Measurements from ENCODE around the gene TNFSF8. TPM values are rescaled to one million over a fixed set of nuclear protein-coding genes. Genes with fewer than 3 reads are reported as not detected.

TNFSF8 gene
- total and polyA plus RNA-seq, 2 of the 4 experiments (the other 2 are of a cell fraction) = not detected

DNA sequence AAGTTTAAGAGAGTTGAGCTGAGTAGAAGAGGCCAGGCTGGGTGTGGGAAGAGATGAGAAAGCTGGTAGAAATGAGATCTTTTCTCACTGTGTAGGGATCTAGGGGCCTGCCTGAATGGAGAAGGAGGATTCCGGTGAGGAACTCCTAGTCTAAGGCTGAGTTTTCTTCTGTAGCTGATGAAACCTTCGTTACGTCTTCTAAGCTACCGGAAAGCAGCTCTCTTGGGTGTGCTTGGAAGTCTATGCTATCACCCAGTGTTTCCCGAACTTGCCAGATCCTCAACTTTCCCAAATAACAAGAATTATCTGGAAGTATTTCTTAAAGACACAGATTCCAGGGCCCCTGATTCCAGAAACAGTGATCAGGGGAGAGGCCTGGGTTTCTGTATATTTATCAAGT, 69.1 kb downstream of the TNFSF8 start:
- Histone ChIP-seq H2BK20ac (ENCODE audit: low read depth, low read length) (no peak overlapping the region), H4K5ac (ENCODE audit: low read depth, low read length) (no peak overlapping the region; the same call in 1 of the 2 replicates), H3K23ac (ENCODE audit: low read depth, low read length) (no peak overlapping the region), H2BK5ac (ENCODE audit: low read depth, low read length, poor library complexity, severe bottlenecking) (no peak overlapping the region), H3K18ac (ENCODE audit: low read depth, low read length) (peak overlapping the region; percentile 62; the same call in 1 of the 2 replicates), H2BK15ac (ENCODE audit: low read depth, low read length) (0 out of 3 replicates have a peak overlapping the region, but pooled peaks have one; percentile 20), H3K9me1 (ENCODE audit: insufficient read depth, low read length) (no peaks in the 10 kb centered on the region), H2AK9ac (replicated peaks; ENCODE audit: low read depth, low read length, poor library complexity) (no peak overlapping the region), H3K4ac (ENCODE audit: low read depth, low read length) (no peak overlapping the region), H3K4me2 (ENCODE audit: low read depth, low read length) (no peak overlapping the region), H3K27ac (ENCODE audit: insufficient read depth, low read length) (no peak overlapping the region), H3K9ac (ENCODE audit: low read depth, low read length) (no peak overlapping the region), H4K91ac (ENCODE audit: insufficient read depth, low read depth, low read length) (no peak overlapping the region), H2AK5ac (ENCODE audit: low read depth, low read length) (no peak overlapping the region), H3K79me1 (ENCODE audit: low read depth in 1 of 2, low read length in 2 of 2) (no peaks in the 10 kb centered on the region), H3K9me3 (ENCODE audit: control insufficient read depth, insufficient read depth, low read length) (no peaks in the 10 kb centered on the region), H2BK120ac (ENCODE audit: low read depth, low read length) (no peak overlapping the region), H3K4me1 (ENCODE audit: control insufficient read depth, insufficient read depth, low read length) (peaks cover 3% of the 10 kb centered on the region), H3K14ac (replicated peaks; ENCODE audit: low read depth, low read length) (no peak overlapping the region), H3K56ac (ENCODE audit: extremely low read depth, insufficient read depth, low read length) (no peak overlapping the region), H4K20me1 (ENCODE audit: insufficient read depth, low read length) (no peaks in the 10 kb centered on the region), H2AFZ (replicated peaks; ENCODE audit: low read length, poor library complexity) (no peak overlapping the region), H3K36me3 (ENCODE audit: control insufficient read depth, insufficient read depth, low read length) (no peaks in the 10 kb centered on the region), H3K4me3 (ENCODE audit: insufficient read depth, low read depth, low read length) (no peak overlapping the region), H4K8ac (ENCODE audit: low read depth in 2 of 2, low read length in 2 of 2) (no peak overlapping the region), H3K27me3 (ENCODE audit: control insufficient read depth, insufficient read depth, low read length) (no peaks in the 10 kb centered on the region)
- WGBS, 2 experiments (ENCODE audit: extremely low coverage in 2 of 2, insufficient read length in 1 of 2) = no CpG with 5 or more reads among the region's 5 CpGs
- dilution Hi-C loops (cut with HindIII; ENCODE audit: low sequenced_read_pairs, unreplicated experiment) (no loop called here), in situ Hi-C loops (cut with MboI; ENCODE audit: low sequenced_read_pairs) (no loop called here), intact Hi-C loops (cut with micrococcal nuclease) (no loop called here)
- ChIA-PET CTCF (no interaction called here), POLR2A (ENCODE audit: unreplicated experiment) (interaction anchor here (0.5 kb wide), 1 partner anchor 438 kb away, joined by 3 read pairs; no protein-coding TSS in a partner anchor)
- DNase-seq (no peak), ATAC-seq (ENCODE audit: low read depth) (no peak)
- no peak for TF ChIP-seq SMC3 (IDR thresholded peaks at IDR 0.05; ENCODE audit: low read depth, low read length)
- TF ChIP-seq CEBPB (IDR thresholded peaks at IDR 0.05; ENCODE audit: low read depth, low read length) = no peak
- no peak for TF ChIP-seq RFX5 (IDR thresholded peaks at IDR 0.05; ENCODE audit: low read depth, low read length)
- TF ChIP-seq MAFK (IDR thresholded peaks at IDR 0.05; ENCODE audit: low read depth, low read length) = no peak
- no peak for TF ChIP-seq CTCF (conservative IDR thresholded peaks at IDR 0.05; ENCODE audit: low read depth, low read length)
- TF ChIP-seq MXI1 (IDR thresholded peaks at IDR 0.05; ENCODE audit: borderline replicate concordance, low read depth, low read length) = no peak
- BruUV-seq (replicated peaks) = no TSS peak

Measured in IMR-90 (cell line).